Stimulated activated CD8-positive, alpha-beta memory T cell treated with anti-CD3 and anti-CD28 coated beads, Interleukin-12 subunit alpha, Interleukin-12 subunit beta, amount 100 ng/mL, for 4 hours (primary cell): ENCODE data around the gene TMPRSS6.
A peak's percentile ranks its signal among the peaks of the same experiment; 100 is the strongest.

Experiments used
- DNase-seq: peaks from one replicate; pipeline ENCODE4 v3.0.0-alpha.2; 2020; ENCODE audit warnings: low read depth

TMPRSS6 gene

GRCh38 chr22:37051391-37052385 is 57.8 kb downstream of the TMPRSS6 start, which contains the start of gene KCTD17:
Gene KCTD17, plus strand, starts transcription at chr22:37051742. Its CDS starts 19 bp downstream, at chr22:37051761.
- peak; percentile 71 for DNase-seq

- no peak for DNase-seq
These were observed 58.6 kb downstream of the TMPRSS6 start for GRCh38 chr22:37050913-37051312.

GRCh38 chr22:37049224-37049623 is 60.3 kb downstream of the TMPRSS6 start:
- DNase-seq: no peak

GRCh38 chr22:37048133-37048532 is 61.4 kb downstream of the TMPRSS6 start:
- no peak for DNase-seq

- no peak for DNase-seq
These were observed 62.5 kb downstream of the TMPRSS6 start for GRCh38 chr22:37047006-37047405.

- DNase-seq: no peak
These were observed 62.9 kb downstream of the TMPRSS6 start for GRCh38 chr22:37046589-37046988.

- no peak for DNase-seq
These were observed 63.6 kb downstream of the TMPRSS6 start for GRCh38 chr22:37045958-37046357.

GRCh38 chr22:37044634-37045625 is 64.6 kb downstream of the TMPRSS6 start:
- DNase-seq: no peak

GRCh38 chr22:37043828-37044538 is 65.5 kb downstream of the TMPRSS6 start:
- DNase-seq: no peak

GRCh38 chr22:37043209-37043827 is 66.2 kb downstream of the TMPRSS6 start:
- DNase-seq: no peak

GRCh38 chr22:37039466-37039865 is 70.0 kb downstream of the TMPRSS6 start:
- no peak for DNase-seq

GRCh38 chr22:37037669-37038068 is 71.8 kb downstream of the TMPRSS6 start:
- no peak for DNase-seq

GRCh38 chr22:37036655-37037377 is 72.7 kb downstream of the TMPRSS6 start:
- DNase-seq: no peak

- no peak for DNase-seq
These were observed 75.7 kb downstream of the TMPRSS6 start for GRCh38 chr22:37033605-37034430.

GRCh38 chr22:37032535-37033460 is 76.7 kb downstream of the TMPRSS6 start:
- no peak for DNase-seq

GRCh38 chr22:37032134-37032534 is 77.4 kb downstream of the TMPRSS6 start:
- no peak for DNase-seq

GRCh38 chr22:37030560-37031281 is 78.8 kb downstream of the TMPRSS6 start:
- no peak for DNase-seq
